Tibial nerve (tissue), 3 donors: ENCODE measurements around the gene CCNE1.

Experiments used
- POLR2A ChIP-seq, 2 donors: fragments of 450-650 bp; IDR thresholded peaks; one replicate each; pipeline ENCODE4 v1.6.1; 2017; ENCODE audit warnings: antibody characterized with exemption in 2 of 2, mild to moderate bottlenecking in 2 of 2, moderate library complexity in 2 of 2
- TF ChIP-seq, protein P1 (sequence below), 5 experiments: fragments of 200-600 bp in 3 of 5; fragments of 450-650 bp in 2 of 5; sonication (generic) in 3 of 5; IDR thresholded peaks; one replicate each; pipeline ENCODE4 v1.5.1; 2016 to 2019; ENCODE audit warnings: antibody characterized with exemption in 5 of 5, mild to moderate bottlenecking in 3 of 5, moderate library complexity in 2 of 5

DNA sequence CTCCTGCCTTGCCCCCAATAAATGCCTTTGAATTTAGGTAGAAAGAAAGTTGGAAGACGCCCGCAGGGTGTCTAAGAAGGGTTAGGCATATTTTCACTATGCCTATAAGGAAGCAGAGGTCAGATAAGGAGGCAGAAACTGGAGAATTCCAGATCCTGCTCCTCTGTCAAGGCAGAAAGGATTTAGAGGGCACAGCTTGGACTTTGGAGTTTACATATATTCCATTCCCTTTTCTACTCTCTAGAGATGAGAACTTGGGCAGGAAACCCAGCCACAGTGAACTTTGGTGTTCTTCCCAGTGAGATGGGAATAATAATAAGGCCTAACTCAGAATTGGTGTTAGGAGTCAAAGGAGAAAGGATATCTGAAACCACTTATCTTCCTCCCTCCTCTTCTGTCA is 37.4 kb downstream of the CCNE1 start:
- TF ChIP-seq, protein P1, sequence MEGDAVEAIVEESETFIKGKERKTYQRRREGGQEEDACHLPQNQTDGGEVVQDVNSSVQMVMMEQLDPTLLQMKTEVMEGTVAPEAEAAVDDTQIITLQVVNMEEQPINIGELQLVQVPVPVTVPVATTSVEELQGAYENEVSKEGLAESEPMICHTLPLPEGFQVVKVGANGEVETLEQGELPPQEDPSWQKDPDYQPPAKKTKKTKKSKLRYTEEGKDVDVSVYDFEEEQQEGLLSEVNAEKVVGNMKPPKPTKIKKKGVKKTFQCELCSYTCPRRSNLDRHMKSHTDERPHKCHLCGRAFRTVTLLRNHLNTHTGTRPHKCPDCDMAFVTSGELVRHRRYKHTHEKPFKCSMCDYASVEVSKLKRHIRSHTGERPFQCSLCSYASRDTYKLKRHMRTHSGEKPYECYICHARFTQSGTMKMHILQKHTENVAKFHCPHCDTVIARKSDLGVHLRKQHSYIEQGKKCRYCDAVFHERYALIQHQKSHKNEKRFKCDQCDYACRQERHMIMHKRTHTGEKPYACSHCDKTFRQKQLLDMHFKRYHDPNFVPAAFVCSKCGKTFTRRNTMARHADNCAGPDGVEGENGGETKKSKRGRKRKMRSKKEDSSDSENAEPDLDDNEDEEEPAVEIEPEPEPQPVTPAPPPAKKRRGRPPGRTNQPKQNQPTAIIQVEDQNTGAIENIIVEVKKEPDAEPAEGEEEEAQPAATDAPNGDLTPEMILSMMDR (IDR thresholded peaks at IDR 0.05), result no peak
- no peak for TF ChIP-seq POLR2A (IDR thresholded peaks at IDR 0.05)
